Stimulated activated CD4-positive, alpha-beta T cell treated with anti-CD3 and anti-CD28 coated beads, TNF-alpha, amount 100 ng/mL, for 24 hours (primary cell): Measurements from ENCODE around the gene BRSK2.
"Not testable (repeated sequence)": the region's sequence is repeated elsewhere in the genome, so short reads cannot be mapped to it uniquely, and the experiment has no call there.

ENCODE experiments used
- DNase-seq, 3 experiments: peaks; one replicate each; pipeline ENCODE4 v3.0.0-alpha.2; 2020; ENCODE audit warnings: low read depth in 3 of 3

The BRSK2 gene

DNA sequence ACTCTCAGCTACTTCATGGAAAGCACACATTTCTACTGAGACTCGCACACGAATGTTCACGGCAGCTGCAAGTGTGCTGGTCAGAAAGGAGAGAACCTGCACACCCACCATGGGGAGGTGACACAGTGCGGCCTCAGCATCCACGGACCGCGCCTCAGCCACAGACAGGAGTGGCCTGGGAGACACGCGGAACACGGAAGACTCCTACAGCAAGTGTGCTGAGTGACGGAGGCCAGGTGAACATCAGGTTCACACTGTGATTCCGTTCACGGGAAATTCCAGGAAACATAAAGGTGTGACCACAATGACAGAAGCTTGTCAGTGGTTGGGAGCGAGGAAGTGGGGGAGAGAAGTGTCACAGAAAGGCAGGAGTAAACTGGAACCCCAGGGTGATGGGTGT, 110.2 kb downstream of the BRSK2 start:
- DNase-seq = no peak

DNA sequence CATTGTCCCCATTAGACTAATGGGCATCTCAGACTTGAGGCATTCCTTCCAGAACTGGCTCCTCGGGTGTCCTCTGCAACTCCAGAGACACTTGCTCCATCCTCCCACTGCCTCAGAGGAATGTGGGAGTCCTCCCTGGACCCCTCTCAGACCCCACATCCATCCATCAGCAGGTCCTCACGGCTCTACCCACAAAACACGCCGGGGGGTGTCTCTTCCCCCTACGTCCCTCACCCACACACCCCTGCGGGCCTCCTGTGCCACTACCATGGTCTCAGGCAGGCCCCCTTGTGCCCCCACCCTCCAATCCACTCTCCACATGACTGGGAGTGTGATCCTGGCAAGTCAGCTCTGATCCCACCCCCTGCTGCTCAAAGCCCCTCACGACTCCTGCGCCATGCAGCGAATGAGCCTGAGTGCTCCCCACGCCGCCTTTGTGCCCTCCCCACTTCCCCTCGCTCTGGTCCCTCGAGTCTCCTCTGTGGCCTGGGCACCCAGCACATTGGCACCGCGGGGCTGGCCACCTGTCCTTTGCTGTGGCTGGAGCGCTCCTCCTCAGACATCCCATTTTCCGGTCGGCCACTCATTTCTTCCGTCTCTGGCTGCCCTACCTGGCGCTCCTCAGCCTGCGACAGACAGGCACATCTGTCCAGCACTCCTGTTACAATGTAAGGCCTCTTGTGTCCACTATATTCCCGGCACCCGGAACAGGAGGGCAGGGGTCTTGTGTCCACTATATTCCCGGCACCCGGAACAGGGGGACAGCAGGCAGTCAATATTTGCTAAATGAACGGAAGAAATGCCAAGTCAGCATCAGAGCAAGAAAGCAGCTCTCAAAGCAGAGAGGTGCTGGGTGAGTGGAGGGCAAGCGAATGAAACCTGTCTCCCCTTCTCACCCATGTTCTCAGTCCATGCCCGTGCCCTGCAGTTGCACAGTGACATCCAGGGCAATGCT, 111.0 kb downstream of the BRSK2 start:
- no peak for DNase-seq

DNA sequence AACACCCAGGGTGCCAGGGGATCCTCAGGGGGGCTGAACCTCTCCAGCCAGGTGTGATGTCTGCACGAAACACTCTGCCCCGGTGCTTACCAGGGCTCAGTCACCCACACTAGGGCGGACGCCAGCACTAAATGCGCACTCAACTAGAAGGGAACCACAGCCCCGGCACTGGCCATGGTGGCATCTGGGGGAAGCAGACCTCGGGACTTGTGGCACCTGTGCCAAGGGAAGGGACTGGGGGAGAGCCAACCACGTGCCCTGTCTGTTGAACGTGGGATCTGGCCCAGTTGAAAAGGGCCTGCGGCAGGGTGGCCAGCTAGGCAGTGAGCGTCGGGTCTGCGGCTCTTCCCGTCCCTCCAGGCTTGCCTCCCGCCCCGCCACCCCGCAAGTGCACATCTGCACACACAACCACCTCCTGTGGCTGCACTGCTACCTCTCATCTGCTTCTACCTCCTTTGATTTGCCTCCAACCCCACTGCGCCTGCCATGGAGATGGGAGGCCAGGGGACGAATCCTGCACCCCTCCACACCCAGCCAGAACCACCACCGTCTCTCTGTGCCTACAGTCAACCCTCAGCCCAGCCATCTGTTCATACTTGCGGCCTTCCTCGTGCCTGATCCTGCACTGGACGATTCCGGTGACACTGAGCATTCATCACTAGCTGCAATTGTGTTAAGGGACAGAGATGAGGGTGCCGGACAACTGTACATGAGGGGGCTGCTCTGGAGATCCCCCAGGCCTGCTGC, 111.9 kb downstream of the BRSK2 start:
- no peak for DNase-seq

DNA sequence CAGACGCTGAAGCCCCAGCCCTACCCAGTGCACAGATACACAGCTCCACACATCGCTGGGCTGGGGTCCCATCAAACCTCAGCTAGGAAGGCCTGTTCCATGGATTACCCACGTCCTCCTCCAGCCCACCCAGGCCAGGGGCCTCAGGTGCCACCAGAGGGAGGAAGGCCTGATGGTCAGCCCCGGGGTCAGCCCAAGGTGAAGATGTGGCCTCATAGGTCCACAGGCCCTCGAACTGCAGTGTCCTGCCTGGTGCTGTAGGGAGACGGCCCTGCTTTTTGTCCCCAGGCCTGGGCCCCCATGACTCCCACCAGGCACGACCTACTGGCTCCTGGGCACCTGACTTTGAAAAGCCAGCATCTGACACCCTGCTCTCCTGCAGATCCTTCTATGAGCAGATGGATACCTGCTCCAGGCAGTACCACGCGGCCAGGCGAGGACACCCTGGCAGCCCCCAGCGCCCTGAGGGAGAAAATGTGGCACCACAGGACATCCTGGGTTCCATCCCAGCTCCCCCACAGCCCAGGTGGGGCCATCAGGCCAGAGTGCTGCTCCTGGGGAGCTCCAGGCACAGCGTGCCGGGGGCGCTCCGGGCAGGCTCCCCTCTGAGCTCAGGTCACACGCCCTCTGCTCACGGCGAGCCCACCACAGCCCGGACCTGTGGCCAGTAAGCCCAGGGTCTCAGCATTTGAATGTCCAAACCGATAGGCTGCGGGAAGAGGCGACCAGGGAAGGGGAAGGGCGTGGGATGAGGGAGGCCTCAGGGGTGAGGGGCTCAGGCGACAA, 112.6 kb downstream of the BRSK2 start:
- DNase-seq = no peak

DNA sequence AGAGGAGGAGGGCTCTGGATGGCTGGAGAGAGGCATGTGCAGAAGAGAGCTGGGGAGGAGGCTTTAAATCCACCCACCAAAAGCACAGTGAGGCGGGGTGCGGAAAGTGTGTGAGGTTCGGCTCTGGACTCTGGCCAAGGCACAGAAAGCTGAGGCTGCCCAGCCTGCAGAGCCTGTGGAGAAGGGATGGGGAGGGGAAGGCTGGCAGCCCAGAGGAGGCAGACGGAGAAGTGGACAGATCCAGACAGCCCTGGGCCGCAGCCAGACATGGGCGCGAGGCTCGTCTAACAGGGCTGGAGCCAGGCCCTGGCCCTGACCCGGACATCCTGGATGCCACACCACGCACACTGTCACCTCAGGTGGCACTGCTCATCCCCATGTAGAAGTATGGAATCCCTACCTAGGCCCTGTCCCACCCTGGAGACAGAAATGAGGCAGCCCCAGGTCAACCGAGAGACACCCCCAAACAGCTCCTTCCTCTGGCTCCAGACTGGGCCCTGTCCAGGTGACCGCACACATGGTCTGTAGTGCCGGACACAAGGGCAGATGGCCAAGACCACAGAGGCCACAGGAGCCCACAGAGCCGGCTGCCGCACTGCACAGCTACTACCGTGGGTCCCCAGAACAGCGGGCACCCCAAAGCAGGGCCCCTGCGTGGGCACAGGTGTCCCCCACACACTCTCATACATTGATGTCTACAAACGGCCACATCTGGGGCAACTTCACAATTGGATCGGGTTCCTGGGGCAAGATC, 113.4 kb downstream of the BRSK2 start:
- DNase-seq = no peak

DNA sequence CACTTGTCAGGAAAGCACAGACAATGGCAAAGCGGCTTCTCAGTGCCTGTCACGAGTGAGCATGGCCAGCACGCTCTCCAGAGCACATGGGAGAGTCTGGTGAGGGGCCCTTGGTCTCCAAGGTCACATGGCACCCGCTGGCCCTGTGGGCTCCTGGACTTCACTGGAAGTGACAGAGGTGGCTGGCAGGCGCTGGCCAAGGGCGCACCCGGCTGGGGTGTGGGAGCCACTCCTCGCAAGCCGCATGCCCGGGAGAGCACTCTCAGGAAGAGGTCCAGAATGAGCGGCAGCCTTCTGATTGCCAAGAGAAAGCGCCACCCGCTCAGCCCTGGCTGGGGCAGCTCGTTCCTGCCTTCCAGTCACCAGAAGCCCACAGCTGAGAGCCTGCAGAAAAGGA, 114.0 kb downstream of the BRSK2 start:
- DNase-seq = no peak

DNA sequence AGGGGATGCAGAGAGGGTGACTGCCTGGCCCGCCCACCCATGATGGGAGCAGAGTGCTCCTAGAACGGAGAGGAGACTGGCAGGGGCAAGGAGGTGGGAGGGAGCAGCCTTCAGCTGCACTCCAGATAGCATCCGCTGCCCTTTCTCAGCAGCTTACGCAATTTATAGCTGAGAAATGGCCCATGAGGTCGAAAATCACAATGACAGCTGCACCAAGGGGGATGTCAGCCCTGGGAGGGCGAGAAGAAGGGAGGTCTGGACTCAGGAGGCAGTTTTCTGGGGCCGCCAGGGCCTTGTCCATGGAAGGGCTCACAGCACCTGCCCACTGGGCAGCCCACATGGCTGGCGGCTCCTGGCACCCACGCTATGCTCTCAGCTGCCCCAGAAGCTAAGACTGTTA, 114.4 kb downstream of the BRSK2 start:
- no peak for DNase-seq

DNA sequence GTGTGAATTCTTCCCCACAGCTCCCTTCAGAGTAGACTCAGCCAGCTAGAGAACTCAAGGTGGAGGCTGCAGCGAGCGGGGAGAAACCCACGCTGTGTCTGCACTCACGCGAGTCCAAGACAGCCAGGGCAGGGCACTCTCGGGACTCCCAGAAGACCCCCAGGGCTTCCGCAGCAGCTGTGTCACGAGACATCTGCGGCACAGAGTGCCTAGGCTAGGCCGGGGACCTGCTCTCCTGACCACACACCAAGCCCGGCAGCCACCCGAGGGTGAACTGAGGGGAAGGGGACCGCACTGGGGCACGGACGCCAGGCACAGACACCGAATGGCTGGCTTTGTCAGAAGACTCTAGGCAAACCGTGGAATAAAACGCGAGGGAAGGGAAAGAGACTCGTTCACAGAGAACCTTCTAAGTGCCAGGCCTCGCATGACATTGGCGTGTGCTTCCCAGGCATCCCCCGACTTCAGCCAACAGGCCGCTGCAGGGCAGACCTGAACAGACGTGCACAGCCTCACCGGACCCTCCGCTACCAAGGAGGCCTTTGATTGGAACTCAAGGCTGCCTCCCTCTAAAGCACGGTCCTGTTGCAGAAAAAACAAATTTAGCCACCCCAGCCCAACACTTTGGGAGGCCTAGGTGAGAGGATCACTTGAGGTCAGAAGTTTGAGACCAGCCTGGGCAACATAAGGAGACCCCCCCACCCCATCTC, 115.0 kb downstream of the BRSK2 start:
- no peak for DNase-seq

DNA sequence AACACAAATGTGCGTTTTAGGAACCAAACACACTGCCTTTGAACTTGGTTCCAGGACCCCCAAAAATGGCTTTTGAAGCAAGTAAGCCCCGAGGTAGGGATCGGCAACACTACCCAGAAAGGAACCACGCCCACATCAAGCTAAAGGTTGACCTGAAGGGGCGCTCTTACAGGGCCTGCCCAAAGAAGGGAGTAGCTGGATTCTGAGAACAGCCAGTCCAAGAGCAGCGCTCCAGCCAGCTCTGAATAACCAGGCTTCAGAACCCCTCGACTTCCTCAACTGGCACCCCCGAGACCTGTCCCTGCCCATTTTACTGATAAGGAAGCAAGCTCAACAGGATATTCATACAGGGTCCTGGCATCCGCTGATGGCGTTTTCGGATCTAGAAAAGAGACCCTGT, 115.7 kb downstream of the BRSK2 start:
- DNase-seq = no peak

DNA sequence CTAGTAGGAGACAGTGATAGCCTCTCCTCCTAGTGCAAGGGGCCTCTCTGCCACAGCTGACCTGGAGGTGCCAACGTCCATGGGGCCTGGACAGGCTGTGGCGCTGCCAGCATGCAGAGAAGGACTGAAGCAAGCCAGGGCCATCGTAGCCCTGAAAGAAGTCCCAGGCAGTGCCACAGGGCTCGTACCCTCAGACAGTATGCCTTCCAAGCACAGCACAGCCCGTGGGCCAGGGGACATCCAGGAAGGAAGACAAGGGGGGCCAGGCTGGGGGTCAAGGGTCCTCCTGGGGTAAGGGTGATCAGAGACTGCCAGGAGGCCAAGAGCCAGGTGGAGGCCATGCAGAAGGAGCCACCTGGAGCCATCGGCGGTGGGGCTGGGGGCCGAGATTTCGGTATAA, 117.2 kb downstream of the BRSK2 start:
- DNase-seq = no peak

DNA sequence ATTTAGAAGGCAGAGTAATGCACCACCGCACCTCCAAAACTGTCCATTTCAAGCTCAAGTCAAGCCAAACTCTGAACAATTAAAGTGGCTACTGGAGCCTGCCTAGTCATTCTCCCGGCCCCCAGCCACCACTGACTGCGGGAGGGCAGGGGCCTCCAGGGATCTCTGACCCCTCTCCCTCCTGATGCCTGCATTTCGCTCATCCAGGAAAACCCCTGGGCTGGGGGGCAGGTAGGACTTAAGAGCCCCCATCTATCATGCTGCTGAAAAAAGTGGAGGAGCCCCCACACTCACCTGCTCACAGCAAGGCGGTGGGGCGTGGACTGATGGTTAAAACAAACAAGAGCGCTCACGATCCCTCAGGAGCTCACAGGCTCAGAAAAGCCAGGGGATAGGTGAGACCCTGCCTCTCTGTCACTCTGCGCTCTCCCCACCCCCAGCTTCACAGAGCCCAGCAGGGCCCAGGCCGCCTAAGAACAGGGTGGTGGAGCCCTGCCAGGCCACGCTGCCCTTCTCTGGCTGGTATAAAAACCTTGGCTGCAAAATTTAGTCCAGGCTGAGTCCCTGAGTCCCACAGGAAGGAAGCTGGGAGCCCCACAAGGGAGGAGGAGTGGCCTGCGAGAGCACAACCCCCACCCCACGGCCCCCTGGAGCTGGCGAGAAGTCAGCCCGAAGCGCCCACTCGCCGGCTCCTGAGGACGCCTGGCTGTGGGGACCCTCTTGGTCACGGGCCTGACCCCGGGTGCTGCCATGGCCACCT, 117.8 kb downstream of the BRSK2 start:
- no peak for DNase-seq

DNA sequence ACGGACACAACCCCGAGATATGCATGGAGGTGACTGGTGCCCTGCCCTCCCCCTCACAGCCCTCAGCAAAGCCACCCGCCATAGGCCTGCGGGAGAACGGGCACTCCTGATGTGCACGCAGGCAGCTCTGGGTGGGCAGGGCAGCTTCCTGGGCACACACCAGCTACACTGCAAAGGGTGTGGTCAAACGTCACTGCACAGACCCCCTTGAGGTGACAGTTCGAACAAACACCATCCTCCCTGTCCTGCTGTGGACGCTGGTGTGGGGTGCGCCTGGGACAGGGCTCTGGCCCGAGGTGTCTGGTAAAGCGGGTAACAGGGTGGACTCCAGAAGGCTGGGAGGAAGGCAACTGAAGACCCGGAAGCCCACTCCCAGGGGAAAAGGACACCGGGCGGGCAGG, 118.8 kb downstream of the BRSK2 start:
- no peak for DNase-seq

DNA sequence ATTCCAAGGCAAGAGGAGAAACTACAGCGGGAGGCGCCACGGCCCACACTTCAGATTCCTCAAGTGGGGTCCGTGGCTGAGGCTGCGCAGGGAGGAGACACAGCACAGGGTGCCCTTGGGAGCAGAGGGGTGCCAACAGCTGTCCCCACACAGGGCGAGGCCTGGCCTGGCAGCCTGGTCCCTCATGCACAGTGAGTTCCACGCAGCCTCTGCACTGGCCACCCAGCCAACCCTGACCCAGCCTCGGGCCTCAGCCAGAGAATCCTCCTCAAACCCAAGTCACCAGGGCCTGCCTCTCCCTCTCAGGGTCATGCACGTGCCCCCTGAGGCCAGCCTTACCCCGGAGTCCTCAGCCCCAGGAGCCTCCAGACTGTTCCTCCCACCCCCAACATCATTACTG, 119.3 kb downstream of the BRSK2 start:
- DNase-seq = no peak

DNA sequence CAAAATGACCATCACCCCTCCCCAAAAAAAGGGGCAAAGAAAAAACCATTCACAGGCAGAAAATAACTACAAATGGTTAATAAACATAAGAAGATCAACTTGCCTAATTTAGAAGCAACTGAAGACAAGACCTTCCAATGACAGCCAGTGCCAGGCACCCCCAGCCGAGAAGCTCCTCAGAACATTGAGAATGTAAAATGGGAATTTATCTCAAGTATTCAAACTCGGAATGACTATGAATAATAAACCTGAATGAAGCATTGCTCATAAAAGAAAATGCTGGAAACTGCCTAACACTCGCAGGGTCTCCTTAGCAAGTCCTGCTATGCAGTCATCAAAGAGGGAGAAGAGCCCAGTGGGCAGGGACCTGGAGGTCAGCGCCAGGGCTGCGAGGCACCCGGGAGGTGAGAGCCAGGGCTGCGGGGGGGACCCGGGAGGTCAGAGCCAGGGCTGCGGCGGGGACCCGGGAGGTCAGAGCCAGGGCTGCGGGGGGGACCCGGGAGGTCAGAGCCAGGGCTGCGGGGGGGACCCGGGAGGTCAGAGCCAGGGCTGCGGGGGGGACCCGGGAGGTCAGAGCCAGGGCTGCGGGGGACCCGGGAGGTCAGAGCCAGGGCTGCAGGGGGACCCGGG, 120.0 kb downstream of the BRSK2 start:
- DNase-seq = no peak

DNA sequence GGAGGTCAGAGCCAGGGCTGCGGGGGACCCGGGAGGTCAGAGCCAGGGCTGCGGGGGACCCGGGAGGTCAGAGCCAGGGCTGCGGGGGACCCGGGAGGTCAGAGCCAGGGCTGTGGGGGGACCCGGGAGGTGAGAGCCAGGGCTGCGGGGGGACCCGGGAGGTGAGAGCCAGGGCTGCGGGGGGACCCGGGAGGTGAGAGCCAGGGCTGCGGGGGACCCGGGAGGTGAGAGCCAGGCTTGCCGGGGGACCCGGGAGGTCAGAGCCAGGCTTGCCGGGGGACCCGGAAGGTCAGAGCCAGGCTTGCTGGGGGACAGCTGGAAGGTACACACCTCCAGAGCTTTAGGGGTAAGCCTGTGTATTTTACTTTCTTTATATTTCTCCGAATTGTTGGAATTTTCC, 120.6 kb downstream of the BRSK2 start:
- DNase-seq = not testable (repeated sequence)

DNA sequence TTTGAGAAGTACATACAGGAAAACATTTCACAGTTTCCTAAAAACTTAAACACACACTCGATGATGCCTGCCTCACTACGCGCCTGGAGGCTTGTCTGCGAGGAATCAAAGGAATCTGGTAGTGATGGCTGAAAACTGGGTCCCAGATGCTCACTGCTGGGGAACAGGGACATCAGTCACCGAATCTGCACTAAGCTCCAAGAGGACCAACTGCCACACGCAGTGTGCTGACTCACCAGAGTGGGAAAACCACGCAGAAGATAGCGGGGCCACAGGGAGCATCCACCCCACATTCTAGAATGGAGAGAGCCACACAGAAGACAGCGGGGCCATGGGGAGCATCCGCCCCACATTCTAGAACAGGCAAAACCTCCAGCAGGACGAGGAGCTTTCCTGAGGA, 121.2 kb downstream of the BRSK2 start:
- no peak for DNase-seq

DNA sequence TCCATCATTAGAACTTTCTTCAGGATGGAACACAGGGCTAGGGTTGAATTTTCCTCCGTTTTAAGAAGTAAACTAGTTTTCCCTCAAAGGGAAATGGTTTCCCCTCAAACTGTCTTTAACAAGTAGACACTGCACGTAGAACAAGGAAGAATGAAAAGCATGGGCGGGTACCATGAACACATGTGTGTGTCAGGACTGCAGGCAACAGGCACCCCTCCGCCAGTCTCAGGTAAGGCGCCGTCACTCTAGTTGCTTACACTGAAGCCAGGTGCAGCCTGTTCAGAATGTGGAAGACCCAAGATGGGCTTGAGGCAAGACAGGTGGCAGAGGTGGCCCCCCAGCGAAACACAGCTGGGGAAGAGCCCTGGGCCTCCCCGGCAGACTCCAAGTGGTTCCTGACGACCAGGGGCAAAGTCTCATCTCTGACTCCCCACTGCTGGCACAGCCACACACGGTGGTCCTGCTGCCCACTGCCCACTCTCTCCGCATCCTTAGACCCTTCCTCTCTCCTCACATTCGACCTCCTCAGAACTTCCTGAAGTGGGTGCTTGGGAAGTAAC, 122.3 kb downstream of the BRSK2 start:
- no peak for DNase-seq
